Neural progenitor cell (in vitro differentiated cells): ENCODE data around the gene MYLK4.

Experiments
- EZH2 ChIP-seq: fragments of 200-600 bp; sonication (generic); IDR thresholded peaks from 2 replicates; pipeline ENCODE4 v1.6.1; 2017; ENCODE audit warnings: antibody characterized with exemption, mild to moderate bottlenecking, moderate library complexity
- TF ChIP-seq, protein P1 (sequence below): fragments of 200-600 bp; sonication (generic); IDR thresholded peaks from 2 replicates; pipeline ENCODE4 v1.5.1; 2017; ENCODE audit warnings: antibody characterized with exemption, mild to moderate bottlenecking

GRCh38 chr6:2733324-2733723, 17.4 kb downstream of the MYLK4 start:
- no peak for TF ChIP-seq EZH2
- TF ChIP-seq, protein P1, sequence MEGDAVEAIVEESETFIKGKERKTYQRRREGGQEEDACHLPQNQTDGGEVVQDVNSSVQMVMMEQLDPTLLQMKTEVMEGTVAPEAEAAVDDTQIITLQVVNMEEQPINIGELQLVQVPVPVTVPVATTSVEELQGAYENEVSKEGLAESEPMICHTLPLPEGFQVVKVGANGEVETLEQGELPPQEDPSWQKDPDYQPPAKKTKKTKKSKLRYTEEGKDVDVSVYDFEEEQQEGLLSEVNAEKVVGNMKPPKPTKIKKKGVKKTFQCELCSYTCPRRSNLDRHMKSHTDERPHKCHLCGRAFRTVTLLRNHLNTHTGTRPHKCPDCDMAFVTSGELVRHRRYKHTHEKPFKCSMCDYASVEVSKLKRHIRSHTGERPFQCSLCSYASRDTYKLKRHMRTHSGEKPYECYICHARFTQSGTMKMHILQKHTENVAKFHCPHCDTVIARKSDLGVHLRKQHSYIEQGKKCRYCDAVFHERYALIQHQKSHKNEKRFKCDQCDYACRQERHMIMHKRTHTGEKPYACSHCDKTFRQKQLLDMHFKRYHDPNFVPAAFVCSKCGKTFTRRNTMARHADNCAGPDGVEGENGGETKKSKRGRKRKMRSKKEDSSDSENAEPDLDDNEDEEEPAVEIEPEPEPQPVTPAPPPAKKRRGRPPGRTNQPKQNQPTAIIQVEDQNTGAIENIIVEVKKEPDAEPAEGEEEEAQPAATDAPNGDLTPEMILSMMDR = no peak
